Spleen (tissue), 7 donors: ENCODE results near the gene DACH1.

Experiments
- CTCF ChIP-seq, 11 experiments: fragments of 200-600 bp in 7 of 11; fragments of 450-650 bp in 4 of 11; sonication (generic) in 4 of 11; IDR thresholded peaks in 8 of 11; conservative IDR thresholded peaks in 3 of 11; 1 replicate in 7 of 11; 2 replicates in 4 of 11; pipeline versions ENCODE4 v1.4.0 to v1.8.0; 2016 to 2021; ENCODE audit warnings: antibody characterized with exemption in 11 of 11, inconsistent platforms in 4 of 11, mild to moderate bottlenecking in 1 of 11
- POLR2A ChIP-seq, 3 donors: fragments of 450-650 bp; IDR thresholded peaks; one replicate each; pipeline ENCODE4 v1.5.1; 2017; ENCODE audit warnings: antibody characterized with exemption in 3 of 3, mild to moderate bottlenecking in 1 of 3
- POLR2AphosphoS5 ChIP-seq, 3 donors: sonication (generic); formaldehyde crosslinking; IDR thresholded peaks; one replicate each; pipeline ENCODE4 v1.5.1; 2017; ENCODE audit warnings: antibody characterized with exemption in 3 of 3
- donor health status: DM: no; HTN: no; CAD: no; lungs with moderate emphysema.
- donor health status: DM: no; HTN: no; CAD: no.
- donor health status: DM: no; HTN: no; CAD: no.

- TF ChIP-seq CTCF (IDR thresholded peaks at IDR 0.05 in 8 of 11, conservative IDR thresholded peaks at IDR 0.05 in 3 of 11) (no peak), POLR2AphosphoS5 (IDR thresholded peaks at IDR 0.05) (no peak), POLR2A (IDR thresholded peaks at IDR 0.05) (no peak)
Observed at GRCh38 chr13:71785361-71785760, 81.6 kb downstream of the DACH1 start.
